ENCODE measurements around the gene SMIM36. TPM values are rescaled to one million over a fixed set of nuclear protein-coding genes. Genes with fewer than 3 reads are reported as not detected.
A peak's percentile ranks its signal among the peaks of the same experiment; 100 is the strongest.
"Not testable (repeated sequence)": the region's sequence is repeated elsewhere in the genome, so short reads cannot be mapped to it uniquely, and the experiment has no call there.

Gene SMIM36
- total and polyA plus RNA-seq, 7 experiments from 2014 or later: not detected

- CTCF ChIA-PET: no interaction called here
Observed at GRCh38 chr17:55407641-55408566, 103.3 kb downstream of the SMIM36 start.

GRCh38 chr17:55405600-55405999, 105.7 kb downstream of the SMIM36 start:
- no peaks in the 10 kb centered on the region for H3K27me3 Mint-ChIP-seq
- no peak overlapping the region for H3K4me3 Mint-ChIP-seq
- Histone ChIP-seq H3K4me1 (ENCODE audit: control insufficient read depth in 2 of 2, insufficient read depth in 2 of 2, low read length in 2 of 2) (no peaks in the 10 kb centered on the region), H3K4me3 (ENCODE audit: low read length) (no peak overlapping the region), H3K27me3 (ENCODE audit: control insufficient read depth in 2 of 2, insufficient read depth in 2 of 2, low read length in 2 of 2) (no peaks in the 10 kb centered on the region), H3K36me3 (ENCODE audit: control insufficient read depth in 2 of 3, insufficient read depth in 3 of 3, low read length in 3 of 3) (peaks cover 0 to 41% (median 0%) of the 10 kb centered on the region in 3 experiments), H3K9me3 (ENCODE audit: control insufficient read depth in 2 of 3, low read length in 3 of 3) (no peaks in the 10 kb centered on the region), H3K27ac (ENCODE audit: low read depth, low read length) (no peak overlapping the region)
- ATAC-seq (no peak), DNase-seq (no peak)
- peaks cover 11 to 50% (median 26%) of the 10 kb centered on the region in 5 donors for H3K36me3 Mint-ChIP-seq
- POLR2A ChIA-PET: interaction anchor here (1.6 kb wide), 1 partner anchor 13 kb away, joined by 4 read pairs; no protein-coding TSS in a partner anchor
- no peak overlapping the region for H3K27ac Mint-ChIP-seq
- intact Hi-C loops (cut with micrococcal nuclease): loop anchor here in 1 of 2 donors (5.0 kb wide), 1 partner anchor 107 kb away; the partner anchor contains the start of gene SMIM36
- H3K4me1 Mint-ChIP-seq: no peaks in the 10 kb centered on the region
- no peaks in the 10 kb centered on the region for H3K9me3 Mint-ChIP-seq
- CTCF ChIA-PET: interaction anchor here (0.6 kb wide), 1 partner anchor 76 kb away, joined by 7 read pairs; no protein-coding TSS in a partner anchor

More at GRCh38 chr17:55407641-55408566, 103.3 kb downstream of the SMIM36 start:
- Mint-ChIP-seq H3K27me3 (no peaks in the 10 kb centered on the region), H3K4me1 (no peaks in the 10 kb centered on the region), H3K9me3 (no peaks in the 10 kb centered on the region), H3K27ac (peak overlapping the region in 1 of 9 donors; percentile 12), H3K4me3 (no peak overlapping the region), H3K36me3 (peaks cover 15 to 62% (median 30%) of the 10 kb centered on the region in 5 donors)
- Histone ChIP-seq H3K27ac (ENCODE audit: low read depth, low read length) (no peak overlapping the region), H3K9me3 (ENCODE audit: control insufficient read depth in 2 of 3, low read length in 3 of 3) (no peaks in the 10 kb centered on the region), H3K4me3 (ENCODE audit: low read length) (no peak overlapping the region), H3K36me3 (ENCODE audit: control insufficient read depth in 2 of 3, insufficient read depth in 3 of 3, low read length in 3 of 3) (peaks cover 0 to 56% (median 0%) of the 10 kb centered on the region in 3 experiments), H3K27me3 (ENCODE audit: control insufficient read depth in 2 of 2, insufficient read depth in 2 of 2, low read length in 2 of 2) (no peaks in the 10 kb centered on the region), H3K4me1 (ENCODE audit: control insufficient read depth in 2 of 2, insufficient read depth in 2 of 2, low read length in 2 of 2) (no peaks in the 10 kb centered on the region)
- no peak for DNase-seq
- POLR2A ChIA-PET: no interaction called here
- ATAC-seq: no peak
- intact Hi-C loops (cut with micrococcal nuclease): loop anchor here in 1 of 2 donors (2.0 to 5.0 kb wide), 2 partner anchors 19 to 104 kb away; partner anchors contain the start of gene SMIM36

GRCh38 chr17:55404197-55404596, 107.1 kb downstream of the SMIM36 start:
- ATAC-seq; POLR2A ChIA-PET; H3K4me1 ChIP-seq (ENCODE audit: control insufficient read depth in 2 of 2, insufficient read depth in 2 of 2, low read length in 2 of 2); H3K27me3 Mint-ChIP-seq; H3K4me1 Mint-ChIP-seq; H3K27ac Mint-ChIP-seq; H3K4me3 Mint-ChIP-seq; H3K27me3 ChIP-seq (ENCODE audit: control insufficient read depth in 2 of 2, insufficient read depth in 2 of 2, low read length in 2 of 2); CTCF ChIA-PET; H3K9me3 Mint-ChIP-seq; H3K4me3 ChIP-seq (ENCODE audit: low read length); intact Hi-C loops (cut with micrococcal nuclease); H3K27ac ChIP-seq (ENCODE audit: low read depth, low read length); DNase-seq; H3K9me3 ChIP-seq (ENCODE audit: control insufficient read depth in 2 of 3, low read length in 3 of 3): not testable (repeated sequence)
- H3K36me3 ChIP-seq (ENCODE audit: control insufficient read depth in 2 of 3, insufficient read depth in 3 of 3, low read length in 3 of 3): peaks cover 0 to 35% (median under 1%) of the 10 kb centered on the region in 3 experiments
- H3K36me3 Mint-ChIP-seq: peaks cover 16 to 49% (median 31%) of the 10 kb centered on the region in 5 donors

GRCh38 chr17:55402374-55402773, 108.9 kb downstream of the SMIM36 start:
- POLR2A ChIA-PET: no interaction called here
- H3K36me3 Mint-ChIP-seq: peaks cover 22 to 51% (median 37%) of the 10 kb centered on the region in 5 donors

More at GRCh38 chr17:55402374-55402773, 108.9 kb downstream of the SMIM36 start:
- Mint-ChIP-seq H3K4me1 (peaks cover 0 to 2% (median 0%) of the 10 kb centered on the region in 7 donors), H3K4me3 (no peak overlapping the region), H3K9me3 (no peaks in the 10 kb centered on the region), H3K27me3 (no peaks in the 10 kb centered on the region), H3K27ac (no peak overlapping the region)
- Histone ChIP-seq H3K27me3 (ENCODE audit: control insufficient read depth in 2 of 2, insufficient read depth in 2 of 2, low read length in 2 of 2) (no peaks in the 10 kb centered on the region), H3K9me3 (ENCODE audit: control insufficient read depth in 2 of 3, low read length in 3 of 3) (no peaks in the 10 kb centered on the region), H3K4me3 (ENCODE audit: low read length) (no peak overlapping the region), H3K27ac (ENCODE audit: low read depth, low read length) (no peak overlapping the region), H3K4me1 (ENCODE audit: control insufficient read depth in 2 of 2, insufficient read depth in 2 of 2, low read length in 2 of 2) (no peaks in the 10 kb centered on the region), H3K36me3 (ENCODE audit: control insufficient read depth in 2 of 3, insufficient read depth in 3 of 3, low read length in 3 of 3) (peaks cover 0 to 24% (median 5%) of the 10 kb centered on the region in 3 experiments)
- intact Hi-C loops (cut with micrococcal nuclease): no loop called here
- DNase-seq: no peak
- CTCF ChIA-PET: no interaction called here
- no peak for ATAC-seq

Other genes starting within 250 kb of the SMIM36 start
- gene HLF, start 246.5 kb downstream of the SMIM36 start, total RNA-seq: 1 to 10 TPM in 1 of 5 experiments, under 1 TPM in 4; 0.19 to 2.6 (median 0.48) TPM
- under 1 TPM in 1 of 2 donors, not detected in 1; 0.18 TPM for gene HLF, start 246.5 kb downstream of the SMIM36 start, polyA plus RNA-seq
- gene MMD, start 89.6 kb downstream of the SMIM36 start, total RNA-seq: 10 to 100 TPM in 3 of 5 experiments, 1 to 10 TPM in 2; 6.6 to 35.3 (median 11.2) TPM
- 10 to 100 TPM in 1 of 2 donors, 1 to 10 TPM in 1; 5.2 to 16.1 TPM for gene MMD, start 89.6 kb downstream of the SMIM36 start, polyA plus RNA-seq
- not detected for gene TMEM100, start 211.4 kb upstream of the SMIM36 start, total RNA-seq
- not detected for gene TMEM100, start 211.4 kb upstream of the SMIM36 start, polyA plus RNA-seq
- gene PCTP, start 239.6 kb upstream of the SMIM36 start, total RNA-seq: 1 to 10 TPM; 2.7 to 7.4 (median 3.5) TPM
- 1 to 10 TPM; 1.2 to 1.9 TPM for gene PCTP, start 239.6 kb upstream of the SMIM36 start, polyA plus RNA-seq